GM21381 (cell line): ENCODE data around the gene PPP2R2C.

Source experiments
- ATAC-seq: cut with Tn5 transposase; IDR thresholded peaks from one replicate; pipeline ENCODE4 v1.9.1; 2021; ENCODE audit warnings: mild to moderate bottlenecking, moderate library complexity; ENCODE audit not compliant: unreplicated experiment

The PPP2R2C gene

DNA sequence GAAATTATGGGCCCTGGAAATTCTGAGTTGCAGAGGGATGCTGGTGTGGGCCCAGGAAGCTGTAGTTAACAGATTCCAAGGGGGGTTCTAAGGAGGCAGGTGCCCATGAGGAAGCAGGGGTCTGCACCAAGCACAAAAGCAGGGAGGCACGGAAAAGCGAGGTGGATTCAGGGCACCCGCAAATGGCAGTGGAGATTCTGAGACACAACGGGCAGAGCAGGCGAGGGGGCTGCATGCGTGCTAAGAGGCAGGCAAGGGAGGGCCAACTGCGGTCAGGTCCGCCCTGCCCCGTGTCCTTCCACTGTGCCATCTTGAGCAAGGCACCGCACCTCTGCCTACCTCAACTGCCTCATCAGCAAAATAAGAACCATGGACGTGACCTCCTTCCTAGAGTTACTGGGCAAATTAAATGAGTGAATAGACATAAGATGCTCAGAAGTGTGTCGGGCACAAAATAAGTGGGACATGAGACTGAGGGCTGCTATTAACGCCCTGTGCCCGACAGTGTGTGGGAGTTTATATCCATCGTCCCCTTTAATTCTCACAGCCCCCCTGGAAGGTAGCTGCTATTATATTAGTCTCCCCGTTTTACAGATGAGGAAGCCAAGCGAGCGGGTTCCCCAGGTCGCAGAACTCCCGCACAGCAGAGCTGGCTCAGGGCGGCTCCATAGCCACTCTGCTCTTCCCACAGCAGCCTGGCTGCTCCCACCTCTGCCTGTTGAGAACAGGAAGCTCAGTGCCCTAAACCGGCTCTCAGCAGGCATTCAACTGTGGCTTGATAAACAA lies 67.6 kb downstream of the PPP2R2C start:
- ATAC-seq: no peak

DNA sequence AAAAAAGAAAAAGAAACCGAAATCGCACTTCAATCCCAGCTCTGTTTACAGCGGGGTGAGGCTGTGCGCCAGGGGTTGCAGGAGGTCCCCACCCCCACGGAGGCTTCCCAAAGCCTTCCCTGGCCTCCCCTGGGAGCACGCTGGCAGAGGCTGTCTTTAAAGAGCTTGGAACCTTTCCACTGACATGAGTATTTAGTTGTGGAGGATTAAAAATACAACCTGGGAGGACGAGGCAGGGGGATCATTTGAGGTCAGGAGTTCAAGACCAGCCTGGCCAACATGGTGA lies 69.1 kb downstream of the PPP2R2C start:
- no peak for ATAC-seq

DNA sequence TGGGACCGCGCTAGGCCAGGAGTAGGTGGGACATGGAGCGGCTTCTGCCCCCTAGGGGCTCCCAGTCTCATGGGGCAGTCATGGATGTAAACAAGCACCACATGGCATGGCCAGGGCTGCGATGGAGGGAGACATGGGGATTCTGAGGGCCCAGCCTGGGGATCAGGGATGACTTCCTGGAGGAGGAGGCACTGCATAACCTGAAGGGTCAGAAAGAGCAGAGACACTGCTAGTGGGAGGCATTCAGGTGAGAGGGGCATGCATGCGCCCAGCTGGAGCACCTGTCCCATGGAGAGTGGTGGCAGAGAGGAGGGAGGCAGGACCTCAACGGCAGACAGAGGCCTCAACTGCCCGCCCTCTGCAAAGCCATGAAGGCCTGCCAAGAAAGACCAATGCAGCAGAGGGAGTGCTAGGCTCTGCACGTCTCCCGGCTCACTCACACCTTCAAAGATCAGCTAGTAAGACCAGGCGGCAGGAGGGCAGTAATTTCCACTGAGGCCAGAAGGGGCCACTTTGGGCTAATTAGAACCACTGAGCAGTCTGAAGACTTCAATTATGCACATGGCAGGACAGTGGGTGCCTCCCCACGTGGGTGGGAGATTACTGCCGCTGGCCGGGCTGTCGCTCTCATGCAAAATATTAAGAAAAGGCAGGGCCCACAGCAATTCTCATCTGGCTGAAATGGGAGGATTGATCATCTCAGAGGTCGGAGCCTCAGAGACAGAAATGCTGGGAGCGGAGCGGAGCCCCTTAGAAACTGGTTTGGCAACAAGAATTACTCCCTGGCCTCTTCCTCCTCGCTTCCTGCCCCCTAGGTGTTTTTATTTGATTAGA lies 69.6 kb downstream of the PPP2R2C start:
- no peak for ATAC-seq

DNA sequence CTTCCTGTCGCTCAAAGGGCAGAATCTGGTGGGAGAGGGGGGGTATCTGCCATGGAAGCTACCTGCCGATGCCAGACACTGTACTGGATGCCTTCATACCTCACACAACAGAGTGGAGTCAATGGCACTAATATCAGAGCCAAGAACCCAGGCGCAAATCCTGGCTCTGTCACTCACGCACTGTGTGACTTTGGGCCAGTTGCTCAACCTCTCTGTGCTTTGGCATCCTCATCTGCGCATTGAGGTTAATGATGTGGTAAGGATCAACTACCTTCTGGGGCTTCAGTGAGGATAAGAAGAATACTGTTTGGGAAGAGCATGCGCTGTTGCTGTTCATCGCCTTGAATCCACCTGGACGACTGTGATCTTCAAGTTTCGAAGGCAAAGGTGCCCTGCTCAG lies 70.6 kb downstream of the PPP2R2C start:
- ATAC-seq: no peak

DNA sequence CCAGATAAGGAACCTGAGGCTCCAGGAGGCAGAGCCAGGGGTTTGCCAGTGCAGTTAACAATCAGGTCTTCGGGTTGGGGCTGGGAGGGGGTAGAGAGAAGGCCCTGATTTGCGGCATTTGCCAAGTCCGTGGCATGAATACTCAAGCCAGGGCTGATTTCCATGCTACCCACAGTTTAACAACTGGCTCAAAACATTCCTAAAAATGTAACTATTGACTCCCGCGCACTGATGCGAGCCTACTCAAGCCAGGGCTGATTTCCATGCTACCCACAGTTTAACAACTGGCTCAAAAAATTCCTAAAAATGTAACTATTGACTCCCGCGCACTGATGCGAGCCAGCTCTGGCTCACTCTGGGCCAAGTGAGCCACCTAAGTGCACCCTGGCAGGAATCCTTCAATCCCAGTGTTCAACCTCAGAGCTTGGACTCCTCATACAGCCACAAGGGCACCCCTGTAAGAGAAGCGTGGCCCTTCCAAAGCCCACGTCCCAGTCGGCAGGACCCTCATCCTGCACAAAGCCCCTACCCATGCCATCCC lies 75.6 kb downstream of the PPP2R2C start:
- no peak for ATAC-seq

DNA sequence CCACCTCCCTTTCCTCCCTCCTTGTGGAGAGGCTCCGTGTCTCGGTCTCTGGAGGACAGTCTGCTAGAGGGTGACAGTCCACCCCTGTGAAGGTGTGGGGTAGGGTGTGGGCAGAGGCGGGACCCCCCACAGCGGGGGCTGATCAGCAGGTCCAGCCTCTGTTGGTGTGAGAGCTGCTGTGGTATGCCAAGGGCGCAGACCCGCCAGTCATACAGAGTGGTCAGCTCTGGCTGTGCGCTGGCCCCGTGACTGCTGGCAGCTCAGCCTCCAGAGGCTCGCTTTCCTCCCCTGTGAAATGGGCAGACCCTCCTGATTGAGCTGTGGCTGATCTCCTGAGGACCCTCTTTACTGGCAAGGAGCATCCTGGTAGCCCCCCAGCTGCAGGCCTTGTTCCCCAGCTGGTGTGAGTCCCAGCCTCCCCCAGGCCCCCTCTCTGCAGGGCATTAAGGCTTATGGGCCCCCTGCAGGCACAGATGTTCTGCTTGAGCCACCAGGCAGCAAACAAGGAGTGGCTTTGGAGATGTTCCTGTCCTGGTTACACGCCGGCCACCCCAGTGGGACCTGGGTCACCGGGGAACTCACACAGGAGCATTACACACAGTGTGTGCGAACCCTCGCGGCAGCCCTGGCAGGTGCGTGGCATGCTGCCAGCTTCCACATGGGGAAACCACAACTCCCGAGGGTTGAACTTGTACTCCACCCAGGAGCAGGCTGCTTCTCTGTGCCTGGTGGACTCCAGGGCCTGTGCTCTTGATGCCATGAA lies 76.8 kb downstream of the PPP2R2C start:
- ATAC-seq: no peak

DNA sequence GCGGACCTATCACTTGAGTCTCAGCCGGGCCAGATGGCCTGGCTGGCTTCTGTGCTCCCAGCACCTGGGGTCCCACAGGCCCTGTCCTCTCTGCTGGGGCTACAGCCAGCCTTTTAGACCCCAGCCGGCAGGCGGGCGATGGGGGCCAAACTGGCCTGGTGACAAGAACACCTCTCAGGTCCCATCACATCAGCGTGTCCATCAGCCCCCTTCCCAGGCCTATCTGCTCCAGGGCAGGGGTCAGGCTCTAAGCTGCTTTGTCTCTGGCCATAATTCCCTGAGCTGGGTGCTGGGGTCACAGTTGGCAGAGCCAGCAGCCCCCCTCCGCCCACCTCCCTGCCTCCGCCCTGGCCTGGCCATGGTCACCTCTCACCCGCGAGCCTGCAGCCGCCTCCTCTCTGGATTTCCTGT lies 77.7 kb downstream of the PPP2R2C start:
- ATAC-seq: no peak

DNA sequence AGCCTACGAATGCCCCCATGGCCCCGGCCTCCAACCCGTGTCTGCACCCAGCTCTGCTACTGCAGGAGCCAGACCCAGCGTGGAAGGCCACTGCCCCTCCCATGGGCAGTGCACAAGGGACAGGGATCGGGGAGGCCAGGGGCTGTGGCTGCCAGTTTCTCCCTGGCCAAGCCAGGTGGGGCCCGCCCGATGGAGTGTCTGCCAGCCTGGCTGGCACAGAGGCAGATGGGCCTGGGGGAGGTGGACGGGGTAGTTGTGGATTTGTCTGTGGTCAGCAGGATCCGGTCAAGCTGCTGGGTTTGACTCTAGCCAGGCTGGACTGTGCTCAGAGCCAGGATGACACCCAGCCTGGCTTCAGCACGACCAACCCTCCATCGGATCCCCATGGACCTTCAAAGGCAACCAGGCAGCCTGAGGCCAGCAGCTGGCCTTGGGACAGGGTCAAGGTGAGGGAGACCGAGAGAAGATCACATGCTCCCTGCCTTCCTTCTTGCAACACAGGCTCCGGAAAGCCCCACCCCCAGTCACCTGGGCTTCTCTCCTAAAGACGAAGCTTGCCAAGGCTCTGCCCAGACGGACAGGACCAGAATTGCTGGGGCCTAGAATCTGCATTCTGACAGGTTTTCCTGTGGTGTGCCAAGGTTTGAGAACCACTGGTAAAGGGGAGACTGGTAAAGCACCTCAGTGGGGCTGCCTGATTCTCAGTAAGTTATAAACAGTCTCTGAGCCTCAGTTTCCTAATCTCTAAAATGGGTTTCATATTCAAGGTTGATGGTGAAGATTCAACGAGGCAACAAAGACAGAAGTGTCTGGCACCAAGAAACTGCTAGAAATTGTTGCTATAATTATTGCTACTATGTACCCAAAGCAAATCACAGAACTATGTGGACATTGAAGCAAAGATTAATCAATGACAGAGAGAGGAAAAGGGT lies 78.6 kb downstream of the PPP2R2C start:
- ATAC-seq: no peak

DNA sequence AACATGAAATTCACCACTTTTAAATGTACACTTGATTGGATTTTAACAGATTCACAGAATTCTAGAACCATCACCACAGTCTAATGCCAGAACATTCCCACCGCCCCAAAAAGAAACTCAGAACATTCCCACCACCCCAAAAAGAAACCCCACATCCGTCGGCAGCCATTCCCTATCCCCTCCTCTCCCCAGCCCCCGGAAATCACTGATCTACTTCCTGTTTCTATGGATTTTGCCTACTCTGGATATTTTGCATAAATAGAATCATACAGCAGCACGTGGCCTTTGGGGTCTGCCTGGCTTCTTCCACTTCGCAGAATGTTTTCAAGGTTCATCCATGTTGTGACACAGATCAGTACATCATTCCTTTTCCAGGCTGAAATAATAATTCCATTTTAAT lies 79.3 kb downstream of the PPP2R2C start:
- no peak for ATAC-seq

DNA sequence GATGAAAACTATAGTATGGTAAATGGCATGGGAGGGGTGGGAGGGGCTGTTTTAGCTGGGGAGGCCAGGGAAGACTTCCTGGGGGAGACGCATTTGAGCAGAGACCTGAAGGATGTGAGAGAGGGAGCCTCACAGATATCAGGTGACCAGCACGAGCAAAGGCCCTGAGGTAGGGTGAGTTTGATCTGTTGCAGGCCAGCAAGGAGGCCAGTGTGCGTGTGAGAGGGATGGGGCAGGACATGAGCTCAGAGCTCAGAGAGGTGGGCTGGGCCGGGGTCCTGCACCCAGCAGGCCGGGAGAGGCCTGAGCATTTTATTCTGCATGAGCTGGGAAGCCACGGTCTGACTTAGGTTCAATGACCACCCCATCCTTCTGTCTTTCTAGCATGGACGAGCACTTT lies 80.0 kb downstream of the PPP2R2C start:
- ATAC-seq: no peak

DNA sequence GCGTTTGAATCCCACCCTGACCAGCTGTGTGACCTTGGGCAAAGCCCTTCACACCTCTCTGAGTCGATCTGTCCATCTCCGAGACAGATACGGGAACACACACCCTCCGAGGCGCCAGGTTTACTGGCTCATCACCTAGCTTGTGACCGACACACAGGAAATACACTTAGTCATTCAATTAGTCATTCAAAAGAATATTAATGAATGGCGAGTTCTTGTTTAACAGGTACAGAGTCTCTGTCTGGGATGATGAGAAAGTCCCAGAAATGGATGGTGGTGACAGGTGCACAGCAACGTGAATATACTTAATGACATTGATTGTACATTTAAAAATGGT lies 80.6 kb downstream of the PPP2R2C start:
- ATAC-seq: no peak

DNA sequence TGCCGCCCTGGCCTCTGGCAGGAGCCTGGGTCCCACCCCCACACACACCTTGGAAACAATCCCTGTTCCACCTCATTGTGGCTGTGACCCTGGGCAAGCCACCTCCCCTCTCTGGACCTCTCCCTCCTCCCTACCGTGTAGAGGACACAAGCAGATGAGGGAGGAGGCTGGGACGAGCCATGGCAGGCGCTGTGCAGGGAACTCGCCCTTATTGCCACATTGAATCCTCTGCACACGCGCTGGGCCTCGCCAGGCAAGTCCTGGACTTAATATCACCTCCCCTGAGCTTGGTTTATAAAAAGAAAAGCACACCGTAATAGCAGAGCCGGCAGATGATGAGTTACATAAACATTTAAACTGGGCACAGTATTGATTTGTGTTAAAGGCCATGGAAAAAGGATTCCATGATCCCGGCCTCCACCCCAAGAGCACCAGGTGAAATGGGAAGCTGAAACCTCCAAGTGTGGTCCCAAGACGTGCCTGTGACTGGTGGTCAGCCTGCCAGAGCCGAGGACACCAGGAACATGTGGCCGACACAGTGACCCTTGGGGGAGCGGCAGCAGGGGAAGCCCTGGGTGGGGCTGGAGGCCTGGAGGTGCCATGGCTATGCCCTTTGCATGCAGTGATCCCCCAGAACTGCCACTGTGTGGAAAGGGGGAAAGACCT lies 81.1 kb downstream of the PPP2R2C start:
- no peak for ATAC-seq

DNA sequence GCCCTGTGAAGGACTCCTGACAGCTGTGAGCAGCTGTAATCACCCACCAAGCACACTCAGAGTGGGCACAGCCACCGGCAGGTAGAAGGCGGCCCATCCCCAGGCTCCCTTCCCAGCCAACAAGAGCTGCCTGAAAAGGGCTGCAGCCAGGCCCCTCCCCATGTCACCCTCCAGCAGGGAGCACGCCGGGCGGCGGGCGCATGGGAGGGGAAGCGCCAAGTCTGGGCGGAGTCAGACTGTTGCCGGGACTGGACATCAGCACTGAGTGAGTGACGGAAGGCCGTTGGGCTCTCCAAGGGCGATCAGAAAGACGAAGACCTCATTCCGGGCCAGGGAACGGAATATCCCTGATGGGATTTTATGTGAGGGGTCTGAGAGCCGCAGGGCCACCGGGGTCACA lies 82.1 kb downstream of the PPP2R2C start:
- ATAC-seq: no peak

DNA sequence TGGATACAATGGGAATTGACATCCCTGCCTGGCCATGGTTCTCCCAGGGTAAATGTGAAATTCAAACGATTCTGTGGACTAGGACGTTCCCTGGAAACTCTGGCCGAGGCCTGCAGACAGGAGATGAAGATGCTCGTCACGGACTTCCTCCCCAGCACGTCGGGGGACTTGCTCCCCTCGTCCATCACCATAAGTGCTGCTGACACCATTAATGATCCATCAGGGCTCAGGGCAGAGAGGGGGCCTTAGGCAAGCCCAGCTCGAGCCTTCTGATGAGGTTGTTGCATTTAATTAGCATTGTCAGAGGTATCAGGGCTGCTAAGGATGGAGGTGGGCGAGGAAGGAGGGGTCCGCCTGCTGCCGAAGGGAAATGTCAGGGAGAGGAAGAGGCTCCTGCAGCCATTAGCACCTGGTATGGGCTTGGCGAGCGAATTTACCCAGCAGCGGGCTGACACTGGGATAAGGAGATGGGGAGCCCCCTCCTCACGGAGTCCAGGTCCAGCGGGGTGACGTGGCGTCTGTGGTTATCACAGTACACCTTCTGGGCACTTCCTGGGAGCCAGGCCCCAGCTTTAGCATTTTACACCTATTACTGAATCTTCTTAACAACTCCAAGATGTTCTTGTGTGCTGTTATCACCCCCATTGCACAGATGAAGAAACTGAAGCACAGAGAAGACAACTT lies 83.1 kb downstream of the PPP2R2C start:
- ATAC-seq: no peak

DNA sequence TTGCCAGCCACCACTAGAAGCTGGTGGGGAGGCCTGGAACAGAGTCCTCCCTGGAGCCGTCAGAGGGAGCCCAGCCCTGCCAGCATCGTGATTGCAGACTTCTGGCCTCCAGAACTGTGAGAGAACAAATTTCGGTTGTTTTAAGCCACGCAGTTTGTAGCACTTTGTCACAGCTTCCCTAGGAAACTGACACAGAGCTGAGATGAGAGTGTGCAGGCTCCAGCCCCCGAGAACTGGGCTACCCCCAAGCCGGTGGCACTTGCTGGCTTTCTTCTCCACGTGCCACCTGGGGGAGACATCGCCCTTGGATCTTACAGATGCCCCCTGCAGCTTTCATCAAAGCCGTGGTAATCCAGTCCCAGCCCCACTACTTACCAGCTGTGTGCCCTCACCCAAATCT lies 83.7 kb downstream of the PPP2R2C start:
- ATAC-seq: no peak

DNA sequence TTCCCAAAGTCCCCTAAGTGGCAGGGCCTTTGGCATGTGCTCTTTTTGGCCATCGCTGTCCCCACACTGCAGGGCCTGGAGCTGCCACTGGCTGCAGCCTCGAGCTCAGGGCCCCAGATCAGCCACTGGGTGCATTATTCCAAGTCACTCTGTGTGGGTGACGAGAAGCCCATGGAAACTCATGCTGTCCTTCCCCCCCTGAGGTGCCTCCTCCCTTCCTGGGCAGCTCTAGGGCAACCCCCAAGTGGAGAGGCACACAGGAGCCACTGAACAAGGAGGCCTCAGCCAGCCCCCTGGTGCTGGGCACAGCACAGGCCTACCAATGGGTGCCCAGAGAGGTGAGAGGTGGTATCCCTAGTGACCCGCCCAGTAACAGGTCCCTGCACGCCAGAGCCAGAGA lies 84.5 kb downstream of the PPP2R2C start:
- no peak for ATAC-seq

DNA sequence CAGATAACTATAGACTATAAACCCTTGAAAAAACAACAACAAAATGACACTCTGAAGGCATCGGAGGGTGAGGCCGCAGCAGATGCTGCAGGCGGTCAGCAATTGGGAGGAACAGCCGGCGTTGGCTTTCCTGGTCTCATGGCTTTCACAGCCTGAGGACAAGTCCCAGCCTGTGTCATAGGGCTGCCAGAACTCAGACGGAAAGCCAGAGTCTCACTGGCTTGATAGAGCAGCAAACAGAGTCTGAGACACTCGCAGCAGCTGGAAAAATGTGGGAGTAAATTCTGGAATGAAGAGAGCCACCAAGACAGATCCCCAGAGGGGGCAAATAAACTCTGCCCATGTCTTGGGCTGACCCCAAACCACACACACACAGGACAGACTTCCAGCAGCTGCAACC lies 86.3 kb downstream of the PPP2R2C start:
- ATAC-seq: no peak

DNA sequence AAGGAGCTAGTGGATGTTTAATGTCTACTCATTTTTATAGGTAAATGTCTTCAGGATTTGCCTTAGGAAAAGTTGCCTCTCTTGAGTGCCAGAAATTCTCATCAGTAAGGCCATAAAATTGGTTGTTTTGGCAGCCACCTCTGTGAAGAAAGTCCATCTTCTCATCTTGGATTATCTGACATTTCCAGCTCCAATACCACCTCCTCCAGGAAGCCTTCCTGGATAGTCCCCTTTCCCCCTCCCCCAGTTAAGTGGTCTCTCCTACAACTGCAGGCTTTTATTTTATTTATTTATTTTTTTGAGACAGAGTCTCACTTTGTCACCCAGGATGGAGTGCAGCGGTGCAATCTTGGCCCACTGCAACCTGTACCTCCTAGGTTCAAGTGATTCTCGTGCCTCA lies 87.1 kb downstream of the PPP2R2C start:
- no peak for ATAC-seq

DNA sequence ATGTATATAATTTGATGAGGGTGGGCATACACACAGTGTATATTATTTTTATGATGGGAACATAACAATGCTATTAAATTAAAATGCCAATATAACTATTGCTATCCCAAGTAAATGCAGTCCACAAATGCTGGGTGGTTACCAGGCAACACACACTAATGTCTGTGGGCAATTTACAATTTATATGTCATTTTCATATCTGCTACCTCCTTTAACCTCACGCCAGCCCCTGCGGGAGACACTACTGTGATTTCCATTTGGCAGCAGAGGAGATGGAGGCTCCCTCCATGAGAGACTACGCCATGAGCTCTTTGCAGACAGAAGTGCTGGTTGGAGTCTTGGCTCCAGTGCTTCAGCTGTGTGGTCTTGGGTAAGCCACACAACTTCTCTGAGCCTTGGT lies 87.9 kb downstream of the PPP2R2C start:
- no peak for ATAC-seq

DNA sequence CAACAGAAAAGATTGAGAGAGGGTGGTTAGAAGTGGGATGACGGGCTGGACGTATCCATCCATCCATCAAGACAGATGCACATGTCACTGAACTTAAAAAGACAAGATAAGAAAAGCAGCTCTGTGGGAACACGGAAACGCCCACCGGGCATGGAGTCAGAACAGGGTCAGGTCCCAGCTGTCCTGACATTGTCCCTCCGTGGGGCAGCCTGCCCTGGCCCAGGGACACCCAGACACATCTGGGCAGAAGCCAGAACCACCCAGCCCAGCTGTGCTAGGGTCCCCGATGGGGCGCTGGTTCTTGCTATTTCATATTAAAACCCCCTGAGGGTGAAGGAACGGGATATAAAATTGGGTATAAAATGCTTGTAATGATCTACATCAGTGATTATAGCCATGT lies 88.5 kb downstream of the PPP2R2C start:
- ATAC-seq: no peak
